Measurements from ENCODE around the gene CA5A.
"Not testable (repeated sequence)": the region's sequence is repeated elsewhere in the genome, so short reads cannot be mapped to it uniquely, and the experiment has no call there.

CA5A gene

DNA sequence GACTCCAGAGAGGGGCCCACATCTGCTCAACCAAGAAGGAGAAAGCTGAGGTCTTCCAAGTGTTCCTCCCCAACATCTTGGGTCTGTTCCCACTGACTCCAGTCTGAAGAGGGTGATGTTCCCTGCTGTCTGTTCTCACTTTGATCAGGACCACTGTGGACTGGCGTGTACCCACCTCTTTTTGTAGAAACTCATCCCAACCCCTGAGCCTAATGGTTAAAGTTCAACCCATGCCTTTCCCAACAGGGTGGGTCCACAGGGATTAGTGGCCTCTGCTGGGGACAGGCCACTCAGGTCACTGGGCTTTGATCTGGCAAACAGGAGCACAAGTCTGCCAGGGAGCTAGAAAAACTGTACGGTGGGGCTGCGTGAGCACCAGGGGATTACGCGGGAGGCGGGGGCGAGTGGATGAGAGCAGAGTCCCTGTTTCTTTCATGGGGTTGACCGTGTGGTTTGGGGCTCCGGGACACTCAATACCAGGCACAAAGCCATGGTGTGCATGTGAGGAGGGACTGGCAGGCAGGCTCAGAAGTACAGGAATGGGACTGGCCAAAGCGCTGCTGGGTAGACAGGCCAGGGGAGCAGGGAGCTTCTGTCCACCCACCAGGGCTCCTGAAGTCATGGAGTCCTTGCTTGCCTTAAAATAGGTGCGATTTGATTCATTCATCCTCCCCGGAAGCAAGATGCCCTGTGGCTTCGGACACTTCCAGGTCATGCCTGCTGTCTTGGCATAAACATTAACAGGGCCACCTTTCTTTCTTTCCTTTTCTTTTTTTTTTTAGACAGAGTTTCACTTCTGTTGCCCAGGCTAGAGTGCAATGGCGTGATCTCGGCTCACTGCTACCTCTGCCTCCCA is at the start of gene CA5A:
TSS of gene CA5A (minus strand) at position 155 of the 856 bp plus-strand sequence. CDS start at position 76, 79 bp downstream.
- H3K9me3 Mint-ChIP-seq = peaks cover 3% of the 10 kb centered on the region
- DNase-seq = no peak
- peaks cover 7% of the 10 kb centered on the region for H3K4me1 Mint-ChIP-seq (ENCODE audit: low read depth)
- H3K36me3 Mint-ChIP-seq (ENCODE audit: low read depth) = no peaks in the 10 kb centered on the region
- no peaks in the 10 kb centered on the region for H3K27me3 Mint-ChIP-seq
- H3K27ac Mint-ChIP-seq = no peak within 1 kb of the TSS
- H3K4me3 Mint-ChIP-seq = no peak within 1 kb of the TSS

- peak overlapping the region; percentile 96 for H3K27ac Mint-ChIP-seq
- H3K4me1 Mint-ChIP-seq (ENCODE audit: low read depth) = peaks cover 61% of the 10 kb centered on the region
- not testable (repeated sequence) for H3K27me3 Mint-ChIP-seq, DNase-seq, H3K9me3 Mint-ChIP-seq
- H3K4me3 Mint-ChIP-seq = peak overlapping the region; percentile 31
- peaks cover 80% of the 10 kb centered on the region for H3K36me3 Mint-ChIP-seq (ENCODE audit: low read depth)
Measured at GRCh38 chr16:87985493-87985892, 49.2 kb upstream of the CA5A start.

GRCh38 chr16:87984632-87985267 is 48.4 kb upstream of the CA5A start:
- Mint-ChIP-seq H3K4me1 (ENCODE audit: low read depth) (peaks cover 68% of the 10 kb centered on the region), H3K9me3 (no peaks in the 10 kb centered on the region), H3K27ac (peak overlapping the region; percentile 86), H3K4me3 (peak overlapping the region; percentile 44), H3K27me3 (no peaks in the 10 kb centered on the region), H3K36me3 (ENCODE audit: low read depth) (peaks cover 83% of the 10 kb centered on the region)
- DNase-seq = no peak

GRCh38 chr16:87984180-87984579 is 47.9 kb upstream of the CA5A start:
- DNase-seq, H3K9me3 Mint-ChIP-seq, H3K27me3 Mint-ChIP-seq: not testable (repeated sequence)
- Mint-ChIP-seq H3K27ac (peak overlapping the region; percentile 86), H3K36me3 (ENCODE audit: low read depth) (peaks cover 86% of the 10 kb centered on the region), H3K4me1 (ENCODE audit: low read depth) (peaks cover 74% of the 10 kb centered on the region), H3K4me3 (peak overlapping the region; percentile 44)

DNA sequence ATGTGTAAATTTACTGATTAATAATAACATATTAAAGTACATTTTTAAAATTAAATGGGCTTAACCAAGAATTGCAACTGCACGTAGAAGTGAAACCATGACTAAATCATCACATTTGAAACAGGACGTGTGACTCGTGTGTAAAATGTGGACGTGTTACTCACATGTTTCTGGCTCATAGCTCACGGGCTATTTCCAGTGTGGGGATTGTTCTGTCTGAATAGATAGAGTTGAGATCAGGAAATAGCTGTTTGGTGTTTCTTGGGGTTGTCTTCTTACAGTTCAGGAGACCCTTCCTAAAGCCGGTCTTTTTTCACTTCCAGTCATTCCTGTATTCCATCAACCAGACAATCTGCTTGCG is 47.4 kb upstream of the CA5A start:
- not testable (repeated sequence) for H3K27me3 Mint-ChIP-seq, H3K9me3 Mint-ChIP-seq, H3K4me3 Mint-ChIP-seq, DNase-seq
- H3K4me1 Mint-ChIP-seq (ENCODE audit: low read depth) = peaks cover 78% of the 10 kb centered on the region
- peaks cover 86% of the 10 kb centered on the region for H3K36me3 Mint-ChIP-seq (ENCODE audit: low read depth)
- H3K27ac Mint-ChIP-seq = peak overlapping the region; percentile 86

GRCh38 chr16:87983072-87983736 is 46.9 kb upstream of the CA5A start:
- H3K27ac Mint-ChIP-seq = peak overlapping the region; percentile 86
- peaks cover 86% of the 10 kb centered on the region for H3K36me3 Mint-ChIP-seq (ENCODE audit: low read depth)
- peak overlapping the region; percentile 23 for H3K4me3 Mint-ChIP-seq
- H3K9me3 Mint-ChIP-seq, DNase-seq, H3K27me3 Mint-ChIP-seq: not testable (repeated sequence)
- H3K4me1 Mint-ChIP-seq (ENCODE audit: low read depth) = peaks cover 84% of the 10 kb centered on the region

- peaks cover 85% of the 10 kb centered on the region for H3K36me3 Mint-ChIP-seq (ENCODE audit: low read depth)
- H3K9me3 Mint-ChIP-seq = no peaks in the 10 kb centered on the region
- no peak for DNase-seq
- H3K27ac Mint-ChIP-seq = peak overlapping the region; percentile 88
- no peak overlapping the region for H3K4me3 Mint-ChIP-seq
- H3K4me1 Mint-ChIP-seq (ENCODE audit: low read depth) = peaks cover 86% of the 10 kb centered on the region
- no peaks in the 10 kb centered on the region for H3K27me3 Mint-ChIP-seq
Measured at GRCh38 chr16:87982581-87983041, 46.3 kb upstream of the CA5A start.

GRCh38 chr16:87981376-87981775 is 45.0 kb upstream of the CA5A start:
- H3K9me3 Mint-ChIP-seq = not testable (repeated sequence)

DNA sequence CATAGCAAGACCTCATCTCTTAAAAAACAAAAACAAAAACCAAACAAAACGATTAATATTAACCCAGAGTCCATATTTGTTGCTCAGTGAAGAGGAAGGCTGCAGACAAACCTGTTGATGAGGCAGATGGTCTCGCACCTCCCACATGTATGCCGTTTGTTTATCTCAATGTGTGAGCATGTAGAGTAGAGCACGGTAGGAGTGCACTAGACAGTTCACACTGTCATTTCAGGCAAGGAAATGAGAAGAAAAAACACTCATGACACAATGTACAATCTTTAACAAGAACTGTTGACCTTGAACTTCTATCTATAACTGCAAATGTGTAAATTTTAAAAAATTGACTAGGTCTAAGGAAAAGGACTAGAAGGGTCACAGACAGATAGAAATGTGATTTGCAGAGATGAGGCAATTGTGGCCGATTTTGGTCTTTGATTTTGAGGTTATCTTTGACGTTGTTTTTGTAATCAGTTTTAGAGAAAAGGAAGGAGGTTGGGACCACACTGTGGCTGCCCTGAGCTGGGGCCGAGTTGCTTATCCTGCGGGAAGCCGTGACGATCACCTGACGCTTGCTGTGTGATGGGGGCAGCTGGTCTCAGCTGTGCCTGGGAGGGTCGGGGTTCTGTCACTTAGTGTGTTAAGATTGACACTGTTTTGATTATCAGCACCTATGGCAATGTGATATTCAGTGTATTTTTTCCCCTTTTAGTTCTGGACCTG is 43.7 kb upstream of the CA5A start:
- Mint-ChIP-seq H3K36me3 (ENCODE audit: low read depth) (peaks cover 86% of the 10 kb centered on the region), H3K4me1 (ENCODE audit: low read depth) (peaks cover 82% of the 10 kb centered on the region), H3K27ac (peak overlapping the region; percentile 89)
- not testable (repeated sequence) for H3K4me3 Mint-ChIP-seq, H3K27me3 Mint-ChIP-seq, DNase-seq, H3K9me3 Mint-ChIP-seq

More at GRCh38 chr16:87981376-87981775, 45.0 kb upstream of the CA5A start:
- Mint-ChIP-seq H3K27ac (peak overlapping the region; percentile 88), H3K4me1 (ENCODE audit: low read depth) (peaks cover 90% of the 10 kb centered on the region), H3K36me3 (ENCODE audit: low read depth) (peaks cover 88% of the 10 kb centered on the region)
- not testable (repeated sequence) for H3K4me3 Mint-ChIP-seq, DNase-seq, H3K27me3 Mint-ChIP-seq

DNA sequence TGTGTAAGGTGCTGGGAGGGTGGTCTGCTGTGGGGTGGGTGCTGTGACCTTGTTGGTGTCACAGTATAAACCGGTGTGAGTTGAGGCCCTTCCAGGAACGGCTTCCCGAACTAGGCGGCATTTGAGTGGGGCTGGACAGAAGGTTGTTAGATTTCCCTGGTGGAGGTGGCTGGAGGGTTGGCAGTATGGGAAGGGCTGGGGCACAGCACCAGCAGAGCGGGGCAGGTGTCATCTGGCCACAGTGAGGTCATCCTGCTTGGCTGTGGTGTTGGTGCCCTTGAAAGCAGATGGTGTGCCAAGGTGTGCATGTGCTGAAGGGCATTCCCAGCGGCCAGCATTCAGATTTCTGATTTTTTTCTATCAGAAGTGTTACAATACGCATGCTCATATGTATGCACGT is 43.0 kb upstream of the CA5A start:
- Mint-ChIP-seq H3K27ac (peak overlapping the region; percentile 71), H3K4me1 (ENCODE audit: low read depth) (peaks cover 78% of the 10 kb centered on the region), H3K36me3 (ENCODE audit: low read depth) (peaks cover 84% of the 10 kb centered on the region), H3K27me3 (no peaks in the 10 kb centered on the region), H3K9me3 (no peaks in the 10 kb centered on the region), H3K4me3 (no peak overlapping the region)
- no peak for DNase-seq

GRCh38 chr16:87978127-87978526 is 41.8 kb upstream of the CA5A start:
- Mint-ChIP-seq H3K9me3 (no peaks in the 10 kb centered on the region), H3K36me3 (ENCODE audit: low read depth) (peaks cover 75% of the 10 kb centered on the region), H3K27ac (peak overlapping the region; percentile 64)

GRCh38 chr16:87976665-87977064 is 40.3 kb upstream of the CA5A start:
- Mint-ChIP-seq H3K27me3 (no peaks in the 10 kb centered on the region), H3K4me3 (no peak overlapping the region), H3K9me3 (peaks cover 3% of the 10 kb centered on the region), H3K27ac (peak overlapping the region; percentile 51), H3K4me1 (ENCODE audit: low read depth) (peaks cover 65% of the 10 kb centered on the region), H3K36me3 (ENCODE audit: low read depth) (peaks cover 74% of the 10 kb centered on the region)
- no peak for DNase-seq

More at GRCh38 chr16:87978127-87978526, 41.8 kb upstream of the CA5A start:
- no peak overlapping the region for H3K4me3 Mint-ChIP-seq
- DNase-seq = no peak
- peaks cover 72% of the 10 kb centered on the region for H3K4me1 Mint-ChIP-seq (ENCODE audit: low read depth)
- no peaks in the 10 kb centered on the region for H3K27me3 Mint-ChIP-seq

DNA sequence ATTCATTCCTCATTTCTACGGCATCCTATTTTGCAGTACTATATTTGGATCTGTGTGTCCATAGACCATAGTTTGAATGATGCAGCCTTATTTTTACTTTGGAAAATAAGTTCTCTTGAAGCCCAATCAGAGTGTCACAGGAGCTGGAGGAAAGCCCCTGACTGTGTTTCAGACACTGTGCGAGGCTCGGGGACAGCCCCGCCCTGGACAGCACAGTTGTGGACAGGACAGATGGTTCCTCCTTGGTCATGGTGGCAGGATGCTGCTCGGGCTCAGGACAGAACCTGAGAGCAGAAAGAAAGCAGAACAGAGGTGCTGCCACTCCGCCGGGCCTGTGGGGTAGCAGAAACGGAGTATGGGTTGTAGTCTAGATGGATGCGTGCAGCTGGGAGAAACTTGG is 37.8 kb upstream of the CA5A start:
- no peak for DNase-seq
- peak overlapping the region; percentile 2 for H3K27ac Mint-ChIP-seq
- no peaks in the 10 kb centered on the region for H3K27me3 Mint-ChIP-seq
- peaks cover 11% of the 10 kb centered on the region for H3K9me3 Mint-ChIP-seq
- peaks cover 52% of the 10 kb centered on the region for H3K4me1 Mint-ChIP-seq (ENCODE audit: low read depth)
- peaks cover 73% of the 10 kb centered on the region for H3K36me3 Mint-ChIP-seq (ENCODE audit: low read depth)
- H3K4me3 Mint-ChIP-seq = no peak overlapping the region

GRCh38 chr16:87973717-87974116 is 37.4 kb upstream of the CA5A start:
- DNase-seq = no peak
- peaks cover 11% of the 10 kb centered on the region for H3K9me3 Mint-ChIP-seq
- H3K4me1 Mint-ChIP-seq (ENCODE audit: low read depth) = peaks cover 51% of the 10 kb centered on the region
- no peak overlapping the region for H3K4me3 Mint-ChIP-seq
- H3K27me3 Mint-ChIP-seq = no peaks in the 10 kb centered on the region
- peak overlapping the region; percentile 16 for H3K27ac Mint-ChIP-seq
- peaks cover 71% of the 10 kb centered on the region for H3K36me3 Mint-ChIP-seq (ENCODE audit: low read depth)

Measured in activated T-cell treated with anti-CD3 and anti-CD28 coated beads, Interleukin-2, amount 50 U/mL, for 24 hours (primary cell).